Stimulated activated CD8-positive, alpha-beta memory T cell treated with anti-CD3 and anti-CD28 coated beads, Interleukin-7, amount 100 ng/mL, for 24 hours (primary cell): ENCODE measurements around the gene TFEB.
"Not testable (repeated sequence)": the region's sequence is repeated elsewhere in the genome, so short reads cannot be mapped to it uniquely, and the experiment has no call there.

Source experiments
- DNase-seq: peaks from one replicate; pipeline ENCODE4 v3.0.0-alpha.2; 2020; ENCODE audit warnings: low read depth

The TFEB gene

DNA sequence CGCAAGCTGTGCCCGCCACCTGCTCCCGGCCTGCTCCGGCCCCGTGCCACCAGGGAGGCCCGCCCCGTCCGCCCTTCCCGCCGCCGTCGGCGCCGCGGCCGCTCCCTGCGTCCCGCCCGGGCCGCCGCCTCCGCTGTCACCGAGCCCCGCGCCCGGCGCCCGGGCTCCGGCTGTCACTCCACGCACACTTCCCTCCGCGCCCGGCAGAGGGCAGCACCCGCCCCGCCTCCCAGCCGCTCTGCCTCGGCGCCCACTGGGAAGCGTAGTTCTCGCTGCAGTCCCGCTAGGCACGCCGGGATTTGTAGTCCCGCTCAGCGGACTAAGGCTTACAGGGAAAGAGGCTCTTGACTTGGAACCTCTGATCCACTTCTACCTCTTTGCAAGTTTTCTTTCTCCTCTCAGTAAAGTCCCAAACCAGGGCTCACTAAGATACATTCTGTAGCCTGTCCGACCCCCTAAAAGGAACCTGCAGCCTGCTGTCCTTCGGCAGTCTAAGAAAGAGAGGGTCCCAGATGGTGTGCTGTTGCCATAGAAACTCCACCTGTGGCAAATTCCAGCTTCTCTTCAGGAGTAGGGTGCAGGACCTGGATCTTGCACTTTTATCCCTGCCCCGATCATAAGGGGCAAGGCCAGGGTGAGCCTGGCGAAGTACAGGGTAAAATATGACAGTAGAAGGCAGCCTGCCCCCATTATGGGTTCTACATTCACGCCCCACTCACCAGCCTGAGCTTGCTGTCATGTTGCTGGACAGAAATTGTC, at the start of gene TFEB:
Gene TFEB (minus strand): TSS at position 182 of the 759 bp plus-strand sequence. CDS start 44,395 bp downstream, outside the sequence.
- peak; percentile 82 for DNase-seq

- DNase-seq = no peak
Measured at GRCh38 chr6:41784581-41785171, 49.3 kb upstream of the TFEB start.

- DNase-seq = no peak
Measured at GRCh38 chr6:41783106-41783780, 47.8 kb upstream of the TFEB start.

- DNase-seq = no peak
Measured at GRCh38 chr6:41781366-41781730, 45.9 kb upstream of the TFEB start.

GRCh38 chr6:41780551-41781365, 45.4 kb upstream of the TFEB start, which contains the start of gene PRICKLE4:
Gene PRICKLE4, plus strand, starts transcription at chr6:41780782. Its CDS starts 2,692 bp downstream, at chr6:41783474.
- DNase-seq = no peak

DNA sequence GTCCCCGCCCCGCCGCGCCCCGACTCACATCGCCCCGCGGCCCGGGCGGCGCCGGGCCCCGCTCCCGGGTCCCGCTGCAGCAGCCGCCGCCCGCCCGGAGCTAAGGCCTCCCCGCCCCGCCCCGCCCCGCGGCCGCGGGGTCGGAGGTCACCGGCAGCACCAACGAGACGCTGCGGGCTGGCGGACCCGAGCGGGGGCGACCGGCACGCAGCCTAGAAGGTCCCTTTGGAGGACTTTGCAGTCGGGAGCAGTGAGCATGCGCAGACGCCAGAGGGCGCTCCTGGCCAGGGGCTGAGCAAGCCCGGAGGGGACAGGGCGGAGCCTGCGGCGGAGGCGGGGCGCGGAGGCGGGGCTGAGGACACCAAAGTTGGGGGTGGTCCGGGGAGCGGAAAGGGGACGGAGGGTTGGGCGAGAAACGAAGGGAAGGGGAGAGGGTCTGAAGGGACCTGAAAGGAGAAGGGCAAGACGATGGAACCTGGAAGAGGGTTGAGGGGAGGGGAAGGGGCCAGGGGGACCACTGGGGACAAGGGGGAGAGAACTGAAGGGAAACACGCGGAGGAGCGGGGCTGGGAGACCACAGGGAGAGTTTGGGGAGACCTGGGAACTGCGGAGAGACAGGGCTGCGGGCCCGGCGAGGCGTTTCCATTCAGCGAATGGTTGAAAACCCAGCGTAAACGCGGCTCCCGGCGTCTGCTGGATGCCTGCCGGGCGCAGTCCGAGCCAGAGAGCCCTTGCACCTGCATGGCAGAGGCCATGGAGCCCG, 44.6 kb upstream of the TFEB start, which contains the start of gene FRS3:
Gene FRS3 (minus strand): TSS at position 113 of the 763 bp plus-strand sequence. CDS start 2,913 bp downstream, outside the sequence.
- DNase-seq = peak; percentile 99

GRCh38 chr6:41779336-41779735, 43.9 kb upstream of the TFEB start:
- no peak for DNase-seq

- DNase-seq = no peak
Measured at GRCh38 chr6:41778895-41779294, 43.5 kb upstream of the TFEB start.

GRCh38 chr6:41777551-41778285, 42.3 kb upstream of the TFEB start:
- no peak for DNase-seq

GRCh38 chr6:41775293-41775882, 40.0 kb upstream of the TFEB start:
- DNase-seq = no peak

DNA sequence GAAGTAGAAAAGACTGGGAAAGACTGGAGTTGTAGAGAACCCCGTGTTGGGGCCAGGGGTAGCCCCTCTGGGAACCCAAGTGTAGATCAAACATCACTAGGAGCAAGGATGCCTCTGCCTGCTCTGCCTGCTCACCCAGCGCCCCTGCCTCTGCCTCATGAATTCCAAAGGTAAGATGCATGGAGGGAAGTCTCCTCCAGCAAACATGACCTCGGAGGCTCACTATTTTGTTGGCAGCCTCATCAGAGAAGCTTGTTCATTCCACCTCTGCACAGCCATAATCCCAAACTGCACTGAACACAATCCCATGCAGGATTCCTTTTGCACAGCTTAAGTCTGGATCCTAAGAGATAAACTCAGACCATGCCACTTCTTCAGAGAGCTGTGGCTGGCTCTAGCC, 39.4 kb upstream of the TFEB start:
- DNase-seq = no peak

DNA sequence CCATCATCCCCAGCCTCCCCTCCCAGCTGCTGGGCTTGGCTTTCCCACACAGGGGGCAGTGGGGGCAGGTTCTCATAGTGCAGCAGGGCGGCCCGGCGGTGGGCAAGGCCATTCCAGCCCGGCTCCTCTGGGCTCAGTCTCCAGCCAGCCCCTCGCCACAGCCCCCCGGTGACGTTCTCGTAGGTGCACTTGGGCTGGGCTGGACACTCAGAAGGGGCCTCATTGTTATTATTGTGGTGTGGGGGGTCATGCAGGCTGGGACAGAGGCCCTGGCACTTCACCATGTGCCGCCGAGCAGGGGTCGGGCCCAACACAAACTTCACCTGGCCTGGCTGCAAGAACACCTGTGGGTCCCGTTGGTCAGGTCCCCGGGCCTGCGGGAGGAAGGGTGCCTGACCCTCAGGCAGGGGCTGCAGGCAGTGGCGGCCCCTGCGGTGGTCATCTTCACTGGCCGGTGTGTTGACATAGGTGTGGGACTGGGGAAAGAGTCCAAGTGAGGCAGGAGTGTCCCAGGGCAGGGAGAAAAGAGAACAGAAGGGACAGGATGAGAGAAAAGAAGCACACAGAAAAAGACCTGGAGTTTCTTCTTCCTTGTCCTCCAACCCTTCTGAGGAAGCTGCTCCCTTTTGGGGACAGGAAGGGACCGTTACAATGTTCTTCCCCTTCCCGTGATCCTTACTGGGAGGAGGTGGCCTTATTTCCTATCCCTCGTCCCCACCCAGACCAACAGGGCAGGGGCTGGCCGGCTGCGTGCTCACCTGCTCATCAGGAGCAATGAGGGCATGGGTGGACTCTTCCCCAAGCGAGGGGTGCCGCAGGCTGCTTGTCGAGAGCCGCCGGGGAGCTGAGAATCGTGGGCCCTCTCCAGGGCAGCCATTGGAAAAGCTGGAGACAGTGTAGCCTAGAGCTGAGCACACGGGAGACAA, 35.9 kb upstream of the TFEB start:
- DNase-seq = no peak

GRCh38 chr6:41770381-41771057, 35.1 kb upstream of the TFEB start:
- DNase-seq = no peak

DNA sequence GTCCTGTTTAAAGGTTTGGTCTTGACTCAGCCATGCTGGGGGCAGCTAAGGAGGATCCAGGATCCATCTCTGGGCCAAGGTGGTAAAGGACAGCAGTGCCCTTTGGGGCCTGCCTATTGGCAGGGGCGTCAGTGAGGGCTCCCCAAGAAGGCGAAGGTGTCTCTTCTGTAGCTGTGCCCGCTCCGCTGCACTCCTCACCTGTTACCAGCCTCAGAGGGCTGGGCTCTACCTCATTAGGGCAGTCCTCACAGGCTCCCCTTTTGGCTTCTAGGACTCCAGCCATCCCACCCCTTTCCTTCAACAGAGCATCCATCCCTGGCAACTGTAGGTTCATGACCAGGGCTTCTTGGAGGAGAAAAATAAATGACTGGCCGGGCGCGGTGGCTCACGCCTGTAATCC, 34.0 kb upstream of the TFEB start:
- DNase-seq = no peak

- no peak for DNase-seq
Measured at GRCh38 chr6:41768545-41769308, 33.3 kb upstream of the TFEB start.

GRCh38 chr6:41767112-41767833, 31.9 kb upstream of the TFEB start:
- no peak for DNase-seq

DNA sequence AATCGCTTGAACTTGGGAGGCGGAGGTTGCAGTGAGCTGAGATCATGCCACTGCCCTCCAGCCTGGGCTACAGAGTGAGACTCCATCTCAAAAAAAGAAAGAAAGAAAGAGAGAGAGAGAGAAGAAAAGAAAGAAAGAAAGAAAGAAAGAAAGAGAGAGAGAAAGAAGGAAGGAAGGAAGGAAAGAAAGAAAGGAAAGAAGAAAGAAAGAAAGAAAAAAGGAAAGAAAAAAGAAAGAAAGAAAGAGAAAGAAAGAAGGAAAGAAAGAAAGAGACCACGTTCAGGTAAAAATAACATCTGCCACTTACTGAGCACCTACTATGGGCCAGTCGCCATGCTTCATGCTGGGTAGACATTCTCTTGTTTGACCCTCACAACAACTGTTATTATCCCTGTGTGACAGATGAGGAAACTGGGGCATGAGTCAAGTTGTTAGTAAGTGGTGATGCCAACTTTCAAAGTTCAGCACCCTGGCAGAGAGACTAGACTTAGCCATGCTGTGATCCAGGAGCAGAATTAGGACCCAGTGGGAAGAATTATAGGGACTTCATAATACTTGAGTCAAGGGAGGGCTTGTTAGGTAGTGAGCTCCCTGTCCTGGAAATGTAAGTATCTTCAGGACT, 30.7 kb upstream of the TFEB start:
- not testable (repeated sequence) for DNase-seq
